K562 (cell line): ENCODE measurements around the gene QARS1. TPM values are rescaled to one million over a fixed set of nuclear protein-coding genes. Genes with fewer than 3 reads are reported as not detected.

Experiments used
- ATAC-seq: fragments of 200-7000 bp; cut with Tn5 transposase; 3 replicates; pipeline ENCODE4 v1.9.1; 2020; ENCODE audit warnings: moderate library complexity
- BruUV-seq: library from RNA; stranded (reverse); fragments of 400-500 nt; replicated peaks from 2 replicates; lab custom pipeline; 2021; lab: Mats Ljungman, UMichigan
- CTCF ChIA-PET: fragments of 300-600 bp; formaldehyde crosslinking; extraction: SDS; loops from one replicate; lab custom pipeline; 2021; ENCODE audit warnings: low intra/inter-chr PET ratio; lab: Yijun Ruan, JAX
- POLR2A ChIA-PET: fragments of 300-600, 350-650 bp; sonication (Branson Sonifier 250); formaldehyde crosslinking; extraction: SDS; loops from one replicate; lab custom pipeline; 2021; ENCODE audit warnings: antibody characterized with exemption, inconsistent platforms; lab: Yijun Ruan, JAX
- DNase-seq, 4 experiments: peaks; one replicate each; pipeline versions ENCODE4 v3.0.0 to v3.0.0-alpha.2; 2011 to 2018; ENCODE audit warnings: low spot score in 3 of 4, mixed read lengths in 3 of 4; ENCODE audit errors: extremely low read depth in 1 of 4
- FAIRE-seq: peaks from 2 replicates; lab custom pipeline; 2011; peaks lifted over from hg19 to GRCh38; lab: Jason Lieb, UNC
- H2AFZ ChIP-seq: 2 replicates; pipeline ENCODE4 v1.6.0; 2011; ENCODE audit warnings: low read depth, low read length, control low read depth, inconsistent platforms
- H3K27ac ChIP-seq: fragments of 200-600 bp; 3 replicates; pipeline ENCODE4 v1.8.0; 2011; ENCODE audit warnings: low read depth, mild to moderate bottlenecking, control low read depth, inconsistent platforms, low read length, moderate library complexity, mixed read lengths; ENCODE audit errors: extremely low read depth
- H3K27me3 ChIP-seq, 2 experiments: fragments of 300-600 bp in 1 of 2; 2 replicates in 1 of 2; 3 replicates in 1 of 2; pipeline versions ENCODE4 v1.6.0 to v1.8.0; 2011; ENCODE audit warnings: inconsistent platforms in 2 of 2, low read length in 2 of 2, mild to moderate bottlenecking in 1 of 2, mixed read lengths in 1 of 2, moderate library complexity in 1 of 2; ENCODE audit not compliant: control insufficient read depth in 2 of 2, insufficient read depth in 2 of 2
- H3K36me3 ChIP-seq: fragments of 300-600 bp; 3 replicates; pipeline ENCODE4 v1.8.0; 2011; ENCODE audit warnings: mild to moderate bottlenecking, low read length, inconsistent platforms; ENCODE audit not compliant: control insufficient read depth, insufficient read depth
- H3K4me1 ChIP-seq, 2 experiments: fragments of 200-600 bp in 1 of 2; replicated peaks in 1 of 2; 2 replicates in 1 of 2; 3 replicates in 1 of 2; pipeline versions ENCODE4 v1.5.1 to v1.8.0; 2011; ENCODE audit warnings: inconsistent platforms in 2 of 2, low read length in 2 of 2, mild to moderate bottlenecking in 1 of 2, mixed read lengths in 1 of 2, moderate library complexity in 1 of 2; ENCODE audit not compliant: control insufficient read depth in 2 of 2, insufficient read depth in 2 of 2
- H3K4me2 ChIP-seq: 2 replicates; pipeline ENCODE4 v1.6.1; 2011; ENCODE audit warnings: low read length, control low read depth, inconsistent platforms, mixed read lengths; ENCODE audit not compliant: insufficient read depth
- H3K4me3 ChIP-seq: fragments of 200-600 bp; sonication (generic), shearing (Covaris generic); 2 replicates; pipeline ENCODE4 v1.5.1; 2016; ENCODE audit warnings: control low read depth, inconsistent platforms
- H3K79me2 ChIP-seq: fragments of 200-600 bp; 3 replicates; pipeline ENCODE4 v1.8.0; 2011; ENCODE audit warnings: low read length, inconsistent platforms; ENCODE audit not compliant: control insufficient read depth, insufficient read depth
- H3K9ac ChIP-seq, 2 experiments: 2 replicates each; pipeline versions ENCODE4 v1.6.0 to v1.6.1; 2011; ENCODE audit warnings: low read depth in 2 of 2, low read length in 2 of 2, control low read depth in 1 of 2, inconsistent platforms in 1 of 2, mild to moderate bottlenecking in 1 of 2, mixed read lengths in 1 of 2; ENCODE audit not compliant: insufficient read depth in 1 of 2
- H3K9me1 ChIP-seq: one replicate; pipeline ENCODE4 v1.6.0; 2011; ENCODE audit warnings: inconsistent platforms, mild to moderate bottlenecking, low read length, moderate library complexity; ENCODE audit not compliant: control insufficient read depth, insufficient read depth
- H3K9me3 ChIP-seq: replicated peaks from 2 replicates; pipeline ENCODE4 v1.5.1; 2011; ENCODE audit warnings: low read depth, low read length, inconsistent platforms; ENCODE audit not compliant: control insufficient read depth, insufficient read depth
- H4K20me1 ChIP-seq: replicated peaks from 2 replicates; pipeline ENCODE4 v1.6.1; 2011; ENCODE audit warnings: low read length, inconsistent platforms, mixed read lengths; ENCODE audit not compliant: control insufficient read depth, insufficient read depth
- CBFB ChIP-seq: sonication (generic); formaldehyde crosslinking; IDR thresholded peaks from 2 replicates; pipeline ENCODE4 v1.4.0; 2020; ENCODE audit warnings: mild to moderate bottlenecking, missing genetic modification reagents
- CREM ChIP-seq: IDR thresholded peaks from 2 replicates; pipeline ENCODE4 v1.6.1; 2014; ENCODE audit warnings: antibody characterized with exemption, low read depth
- HDAC3 ChIP-seq: fragments of 450-650 bp; IDR thresholded peaks from 2 replicates; pipeline ENCODE4 v1.6.1; 2018; ENCODE audit warnings: borderline replicate concordance, mild to moderate bottlenecking, moderate library complexity; ENCODE audit not compliant: partially characterized antibody
- HLTF ChIP-seq: fragments of 450-650 bp; IDR thresholded peaks from 2 replicates; pipeline ENCODE4 v1.6.1; 2016
- MAFK ChIP-seq: IDR thresholded peaks from 2 replicates; pipeline ENCODE4 v1.6.1; 2011; ENCODE audit warnings: low read length, improper control_type of control experiment
- POLR2AphosphoS5 ChIP-seq: IDR thresholded peaks from 2 replicates; pipeline ENCODE4 v1.6.1; 2011; ENCODE audit warnings: mild to moderate bottlenecking, low read depth, low read length, moderate library complexity; ENCODE audit not compliant: control insufficient read depth, insufficient read depth
- RBM15 ChIP-seq: fragments of 200-400 bp; formaldehyde crosslinking; IDR thresholded peaks from 2 replicates; pipeline ENCODE4 v1.6.1; 2018; ENCODE audit warnings: mild to moderate bottlenecking, low read length, moderate library complexity; ENCODE audit not compliant: insufficient read depth
- WGBS: fragments of 100-300 bp; shearing (Covaris generic); methylation state at CpG from one replicate; pipeline ENCODE4 v1.1.6; 2016; ENCODE audit warnings: low coverage, mixed read lengths; ENCODE audit not compliant: insufficient coverage; ENCODE audit errors: missing lambda C conversion rate; 5-methylcytosine and 5-hydroxymethylcytosine counted together
- in situ Hi-C: fragments of 300-500 bp; cut with MboI; formaldehyde crosslinking; loops from 4 replicates; pipeline ENCODE4 v1.15.0; 2018; ENCODE audit warnings: inconsistent platforms, mixed read lengths
- intact Hi-C: fragments of 100-400 bp; cut with micrococcal nuclease; formaldehyde crosslinking; loops from 2 replicates; pipeline ENCODE4 v1.14.2; 2022
- polyA plus RNA-seq, 8 experiments: library from polyadenylated mRNA; depleted of rRNA in 4 of 8; stranded (reverse) in 5 of 8; unstranded in 3 of 8; fragments of >200 nt; fragmentation: Nextera tagmentation in 2 of 8; fragmentation: Illumina TruSeq in 1 of 8; extraction: Ambion mirVana in 2 of 8; extraction: Trizol in 1 of 8; gene quantifications; 2 replicates each; pipeline versions ENCODE4 v1.2.1 to v1.2.3, GENCODE V29; 2011 to 2014; ENCODE audit warnings: inconsistent platforms in 1 of 8, missing spikeins in 1 of 8
- total RNA-seq, 7 experiments: library from RNA; depleted of rRNA in 6 of 7; stranded (reverse); fragments of >200 nt in 6 of 7; fragmentation: Illumina TruSeq in 2 of 7; extraction: Trizol in 2 of 7; gene quantifications; 2 replicates each; pipeline versions ENCODE4 v1.2.1 to v1.2.3, GENCODE V29; 2011 to 2021; ENCODE audit warnings: low replicate concordance in 1 of 7
- TF ChIP-seq, protein P1 (sequence below): sonication (generic); formaldehyde crosslinking; IDR thresholded peaks from 2 replicates; pipeline ENCODE4 v1.8.0; 2022; ENCODE audit warnings: missing genetic modification reagents, mild to moderate bottlenecking, moderate library complexity, borderline replicate concordance
- TF ChIP-seq, protein P2 (sequence below): fragments of 450-650 bp; IDR thresholded peaks from 2 replicates; pipeline ENCODE4 v1.6.1; 2018; ENCODE audit not compliant: partially characterized antibody

Gene QARS1
- total and polyA plus RNA-seq, 9 of the 15 experiments (the other 6 are each of a cell fraction or from before 2014, with no cell fraction given), result 148 to 310 (median 273) TPM

DNA sequence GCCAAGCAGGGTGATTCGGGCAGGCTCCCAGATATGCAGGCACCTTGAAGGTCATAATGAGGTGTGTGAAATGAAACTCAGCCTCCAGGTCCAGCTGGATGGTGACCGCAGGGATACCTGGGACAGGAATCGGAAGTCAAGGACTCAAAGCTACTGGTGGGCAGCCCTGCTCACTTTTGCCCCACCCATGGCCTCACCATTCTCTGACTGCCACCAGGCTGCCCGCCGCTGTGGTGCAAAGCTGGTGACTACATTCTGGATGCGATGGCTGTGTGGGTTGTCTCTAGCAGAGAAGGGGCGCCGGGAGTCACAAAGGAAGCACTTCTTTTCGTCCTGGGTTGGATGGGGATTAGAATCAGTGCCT lies 27.5 kb upstream of the QARS1 start:
- CTCF ChIA-PET, result no interaction called here
- Histone ChIP-seq H3K4me1 (peaks cover 2 to 32% of the 10 kb centered on the region in 2 experiments; a peak in 4 of 5 replicates), H3K27me3 (no peaks in the 10 kb centered on the region), H3K4me3 (no peak overlapping the region), H3K36me3 (no peaks in the 10 kb centered on the region), H3K79me2 (no peaks in the 10 kb centered on the region; the same call in 2 of the 3 replicates), H3K4me2 (peak overlapping the region; percentile 86; the same call in 1 of the 2 replicates), H4K20me1 (no peaks in the 10 kb centered on the region), H3K9me3 (no peaks in the 10 kb centered on the region)
- WGBS, result 83% methylated on average over 4 of the region's 9 CpGs
- DNase-seq (no peak), FAIRE-seq (no peak), ATAC-seq (no peak)
- POLR2A ChIA-PET, result interaction anchor here (0.6 to 2.4 kb wide), 5 partner anchors 9 to 145 kb away, joined by 3 to 8 read pairs (median 3); partner anchors contain the start of genes USP19 and WDR6
- TF ChIP-seq HLTF (no peak), MAFK (no peak), CBFB (CRISPR knock-in tag) (no peak), POLR2AphosphoS5 (no peak), CREM (no peak), HDAC3 (no peak), RBM15 (no peak)
- TF ChIP-seq, protein P1, sequence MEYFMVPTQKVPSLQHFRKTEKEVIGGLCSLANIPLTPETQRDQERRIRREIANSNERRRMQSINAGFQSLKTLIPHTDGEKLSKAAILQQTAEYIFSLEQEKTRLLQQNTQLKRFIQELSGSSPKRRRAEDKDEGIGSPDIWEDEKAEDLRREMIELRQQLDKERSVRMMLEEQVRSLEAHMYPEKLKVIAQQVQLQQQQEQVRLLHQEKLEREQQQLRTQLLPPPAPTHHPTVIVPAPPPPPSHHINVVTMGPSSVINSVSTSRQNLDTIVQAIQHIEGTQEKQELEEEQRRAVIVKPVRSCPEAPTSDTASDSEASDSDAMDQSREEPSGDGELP (CRISPR knock-in tag), result no peak
- TF ChIP-seq, protein P2, sequence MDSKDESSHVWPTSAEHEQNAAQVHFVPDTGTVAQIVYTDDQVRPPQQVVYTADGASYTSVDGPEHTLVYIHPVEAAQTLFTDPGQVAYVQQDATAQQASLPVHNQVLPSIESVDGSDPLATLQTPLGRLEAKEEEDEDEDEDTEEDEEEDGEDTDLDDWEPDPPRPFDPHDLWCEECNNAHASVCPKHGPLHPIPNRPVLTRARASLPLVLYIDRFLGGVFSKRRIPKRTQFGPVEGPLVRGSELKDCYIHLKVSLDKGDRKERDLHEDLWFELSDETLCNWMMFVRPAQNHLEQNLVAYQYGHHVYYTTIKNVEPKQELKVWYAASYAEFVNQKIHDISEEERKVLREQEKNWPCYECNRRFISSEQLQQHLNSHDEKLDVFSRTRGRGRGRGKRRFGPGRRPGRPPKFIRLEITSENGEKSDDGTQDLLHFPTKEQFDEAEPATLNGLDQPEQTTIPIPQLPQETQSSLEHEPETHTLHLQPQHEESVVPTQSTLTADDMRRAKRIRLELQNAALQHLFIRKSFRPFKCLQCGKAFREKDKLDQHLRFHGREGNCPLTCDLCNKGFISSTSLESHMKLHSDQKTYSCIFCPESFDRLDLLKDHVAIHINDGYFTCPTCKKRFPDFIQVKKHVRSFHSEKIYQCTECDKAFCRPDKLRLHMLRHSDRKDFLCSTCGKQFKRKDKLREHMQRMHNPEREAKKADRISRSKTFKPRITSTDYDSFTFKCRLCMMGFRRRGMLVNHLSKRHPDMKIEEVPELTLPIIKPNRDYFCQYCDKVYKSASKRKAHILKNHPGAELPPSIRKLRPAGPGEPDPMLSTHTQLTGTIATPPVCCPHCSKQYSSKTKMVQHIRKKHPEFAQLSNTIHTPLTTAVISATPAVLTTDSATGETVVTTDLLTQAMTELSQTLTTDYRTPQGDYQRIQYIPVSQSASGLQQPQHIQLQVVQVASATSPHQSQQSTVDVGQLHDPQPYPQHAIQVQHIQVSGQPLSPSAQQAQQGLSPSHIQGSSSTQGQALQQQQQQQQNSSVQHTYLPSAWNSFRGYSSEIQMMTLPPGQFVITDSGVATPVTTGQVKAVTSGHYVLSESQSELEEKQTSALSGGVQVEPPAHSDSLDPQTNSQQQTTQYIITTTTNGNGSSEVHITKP, result no peak
- TF ChIP-seq, all 486 proteins: peak for 0
- intact Hi-C loops (no loop called here), in situ Hi-C loops (no loop called here)
- BruUV-seq, result no TSS peak
- Histone ChIP-seq H3K27ac (no peak overlapping the region), H2AFZ (no peak overlapping the region), H3K9ac (peak overlapping the region in 1 of 2 experiments; percentile 89; a peak in 2 of 4 replicates), H3K9me1 (no peaks in the 10 kb centered on the region)
